Measurements from ENCODE around the gene FTH1. TPM values are rescaled to one million over a fixed set of nuclear protein-coding genes. Genes with fewer than 3 reads are reported as not detected.

The FTH1 gene
- total and polyA plus RNA-seq, 2 of the 13 experiments (the other 11 are each of a cell fraction or from before 2014, with no cell fraction given) = 607 to 760 TPM

- TF ChIP-seq CBFB (CRISPR knock-in tag; IDR thresholded peaks at IDR 0.05) (peak; percentile 29; the same call in 1 of the 2 replicates), ZNF558 (CRISPR knock-in tag; IDR thresholded peaks at IDR 0.05; ENCODE audit: borderline replicate concordance) (no peak), RFX5 (IDR thresholded peaks at IDR 0.05; ENCODE audit: low read depth, low read length) (no peak), CHCHD3 (CRISPR knock-in tag; IDR thresholded peaks at IDR 0.05) (peak; percentile 13; the same call in 1 of the 2 replicates), KDM6A (CRISPR knock-in tag; IDR thresholded peaks at IDR 0.05; ENCODE audit: low read depth) (no peak; the same call in none of the 2 replicates), YEATS4 (CRISPR knock-in tag; IDR thresholded peaks at IDR 0.05; ENCODE audit: borderline replicate concordance) (peak; percentile 70; the same call in 1 of the 2 replicates), MYNN (CRISPR knock-in tag; IDR thresholded peaks at IDR 0.05; ENCODE audit: low read depth) (no peak), GTF2F1 (IDR thresholded peaks at IDR 0.05; ENCODE audit: low read length) (no peak; the same call in 1 of the 2 replicates), FOSL1 (CRISPR knock-in tag; IDR thresholded peaks at IDR 0.05; ENCODE audit: borderline replicate concordance) (no peak), HBP1 (CRISPR knock-in tag; IDR thresholded peaks at IDR 0.05; ENCODE audit: low read depth) (no peak), BATF2 (CRISPR knock-in tag; IDR thresholded peaks at IDR 0.05) (no peak), ZNF441 (CRISPR knock-in tag; IDR thresholded peaks at IDR 0.05; ENCODE audit: borderline replicate concordance) (no peak; the same call in 1 of the 2 replicates), ZFP91 (CRISPR knock-in tag; IDR thresholded peaks at IDR 0.05; ENCODE audit: borderline replicate concordance) (0 out of 2 replicates have a peak, but pooled peaks have one; percentile 56), THAP7 (CRISPR knock-in tag; IDR thresholded peaks at IDR 0.05) (no peak), ZNF891 (CRISPR knock-in tag; IDR thresholded peaks at IDR 0.05) (no peak), AKNA (CRISPR knock-in tag; IDR thresholded peaks at IDR 0.05; ENCODE audit: borderline replicate concordance) (0 out of 2 replicates have a peak, but pooled peaks have one; percentile 2), FOXK1 (CRISPR knock-in tag; IDR thresholded peaks at IDR 0.05; ENCODE audit: borderline replicate concordance, low read depth) (peak; percentile 76; the same call in 1 of the 2 replicates), HCFC1 (IDR thresholded peaks at IDR 0.05; ENCODE audit: low read depth, low read length) (peak; percentile 38; the same call in 1 of the 2 replicates)
- TF ChIP-seq, protein P1, sequence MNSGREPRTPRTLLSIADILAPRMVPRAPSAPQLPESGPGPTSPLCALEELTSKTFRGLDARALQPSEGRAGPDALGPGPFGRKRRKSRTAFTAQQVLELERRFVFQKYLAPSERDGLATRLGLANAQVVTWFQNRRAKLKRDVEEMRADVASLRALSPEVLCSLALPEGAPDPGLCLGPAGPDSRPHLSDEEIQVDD (CRISPR knock-in tag; IDR thresholded peaks at IDR 0.05; ENCODE audit: borderline replicate concordance) = no peak
These were observed 5.4 kb upstream of the FTH1 start (continued) for GRCh38 chr11:61972672-61973475.

Data from HepG2 (cell line).